HG02852 (cell line): ENCODE data around the gene NFIA.

Experiments
- ATAC-seq: cut with Tn5 transposase; IDR thresholded peaks from one replicate; pipeline ENCODE4 v1.9.1; 2021; ENCODE audit warnings: mild to moderate bottlenecking, moderate library complexity; ENCODE audit not compliant: unreplicated experiment

Gene NFIA

DNA sequence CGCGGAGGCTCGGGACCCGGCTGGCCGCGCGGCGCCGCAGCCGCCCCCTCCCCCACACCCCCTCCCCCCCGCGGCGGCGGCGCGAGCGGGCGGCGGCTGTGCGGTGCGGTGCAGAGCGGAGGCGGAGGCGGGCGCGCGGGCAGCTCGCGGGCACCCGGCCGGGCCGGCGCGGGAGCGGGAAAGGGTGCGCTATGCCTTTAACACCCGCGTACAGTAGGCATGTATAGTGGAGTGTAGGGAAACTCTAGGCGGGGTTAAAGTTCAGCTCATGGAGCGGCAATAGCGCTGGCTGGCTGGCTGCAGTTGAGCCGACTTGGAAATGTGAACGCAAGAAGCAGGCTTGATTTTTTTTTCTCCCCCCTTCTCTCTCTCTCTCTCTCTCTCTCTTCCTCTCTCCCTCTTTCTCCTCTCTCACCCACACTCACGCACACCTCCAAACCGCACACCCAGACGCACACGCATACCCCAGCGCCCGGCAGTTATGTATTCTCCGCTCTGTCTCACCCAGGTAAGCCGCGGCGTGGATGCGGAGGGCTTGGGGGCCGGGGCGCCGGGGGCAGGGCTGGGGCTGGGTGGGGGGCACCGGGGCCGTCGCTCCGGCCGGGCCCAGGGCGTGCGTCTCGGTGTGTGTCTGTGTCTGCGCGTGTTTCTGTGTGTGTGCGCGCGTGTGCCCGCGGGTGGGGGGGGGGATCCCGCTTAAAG, at the start of gene NFIA:
Gene NFIA, plus strand, starts transcription at position 251 of the 702 bp plus-strand sequence.
- no peak for ATAC-seq

DNA sequence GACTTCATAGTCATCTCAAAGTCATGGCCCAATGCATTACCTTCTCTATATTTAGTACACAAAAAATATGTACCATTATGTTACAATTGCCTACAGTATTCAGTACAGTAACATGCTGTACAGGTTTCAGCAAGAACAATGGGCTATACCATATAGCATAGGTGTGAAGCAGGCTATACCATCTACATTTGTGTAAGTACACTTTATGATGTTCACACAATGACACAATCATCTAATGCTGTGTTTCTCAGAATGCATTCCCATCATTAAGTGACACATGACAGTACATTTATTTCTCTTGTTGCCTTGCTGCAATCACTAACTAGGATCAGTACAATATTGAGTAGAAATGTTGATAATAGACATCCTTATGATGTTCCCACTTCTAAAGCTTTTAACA, 46.5 kb upstream of the NFIA start:
- ATAC-seq: no peak

DNA sequence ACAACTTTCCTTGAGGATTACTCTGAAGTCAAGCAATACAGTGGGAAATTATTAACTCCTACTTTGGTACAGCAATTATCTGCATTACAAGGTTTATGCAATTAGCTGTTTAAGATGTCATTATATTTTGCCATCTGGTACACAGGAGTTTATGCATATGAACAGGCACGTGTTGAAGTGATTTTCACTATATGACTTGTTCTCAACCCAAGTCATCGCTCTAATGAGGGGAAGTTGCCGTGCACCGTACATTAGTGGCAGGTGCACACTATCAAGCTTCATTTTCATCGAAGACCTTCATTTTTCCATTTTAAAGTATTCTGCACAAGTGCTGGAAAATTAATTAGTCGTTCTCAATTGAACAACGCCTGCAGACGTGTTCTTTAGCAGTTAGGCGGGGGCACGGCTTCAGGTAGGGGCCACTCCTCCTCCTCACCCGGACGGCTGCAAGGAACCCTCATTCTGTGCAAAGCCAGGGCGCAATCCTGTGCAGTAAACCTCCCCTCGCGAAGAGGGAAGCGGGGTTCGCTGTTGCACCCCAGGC, 39.8 kb upstream of the NFIA start:
- ATAC-seq: peak; percentile 28

DNA sequence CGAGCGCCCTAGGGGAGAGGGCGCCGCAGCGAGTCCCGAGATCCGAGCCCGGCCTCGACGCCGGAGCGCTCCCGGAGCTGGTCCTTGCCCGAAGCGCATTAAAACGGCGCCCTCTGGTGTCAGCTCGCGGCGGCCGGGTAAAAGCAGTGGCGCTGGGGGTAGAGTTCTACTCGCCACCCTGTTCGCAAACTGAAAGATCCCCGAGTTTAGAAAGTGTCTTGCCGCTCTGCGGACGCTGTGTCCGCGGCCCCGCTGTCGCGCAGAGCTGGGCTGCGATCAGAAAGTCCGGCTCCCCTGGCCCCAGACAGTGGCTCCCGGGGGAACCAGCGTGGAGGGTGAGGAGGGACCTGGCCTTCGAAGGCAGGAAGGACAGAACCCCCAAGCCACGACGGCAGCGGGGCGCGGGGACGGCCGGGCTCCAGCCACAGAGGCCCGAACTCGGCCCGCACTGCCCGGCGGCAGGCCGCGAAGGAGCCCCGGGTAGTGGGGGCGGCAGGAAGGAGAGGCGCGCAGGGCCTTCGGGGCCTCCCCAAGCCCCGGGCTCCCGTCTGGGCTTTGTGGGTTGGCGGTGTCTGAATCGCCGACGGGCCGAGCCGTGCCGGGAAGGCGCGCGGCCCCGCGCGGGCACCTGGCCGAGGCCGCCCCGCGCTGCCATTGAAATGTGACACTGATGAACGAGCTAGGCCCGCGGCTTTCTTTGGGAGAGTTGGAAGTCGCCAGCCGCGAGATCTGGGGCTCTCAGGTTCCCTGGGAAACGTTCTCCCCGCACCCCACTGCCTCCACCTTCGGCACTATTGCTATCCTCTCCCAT, 39.1 kb upstream of the NFIA start:
- peak; percentile 84 for ATAC-seq

DNA sequence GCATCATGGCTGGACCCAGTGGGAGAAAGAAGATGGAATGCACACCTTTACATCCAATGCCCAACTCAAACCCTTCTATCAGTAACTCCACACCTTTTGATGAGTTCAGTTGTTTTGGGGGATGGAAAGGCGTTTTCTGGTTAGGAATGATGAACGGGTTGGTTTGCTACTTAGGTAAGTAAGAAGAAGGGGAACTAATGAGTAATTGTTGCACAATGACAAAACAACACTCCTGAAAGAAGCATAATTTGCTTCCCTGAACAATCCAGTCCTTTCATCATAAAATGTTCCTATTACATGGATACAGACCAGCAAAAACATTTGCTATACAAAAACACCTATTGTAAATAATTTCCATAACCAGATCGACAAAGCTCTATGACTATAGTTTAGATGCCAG, 35.9 kb upstream of the NFIA start:
- no peak for ATAC-seq

DNA sequence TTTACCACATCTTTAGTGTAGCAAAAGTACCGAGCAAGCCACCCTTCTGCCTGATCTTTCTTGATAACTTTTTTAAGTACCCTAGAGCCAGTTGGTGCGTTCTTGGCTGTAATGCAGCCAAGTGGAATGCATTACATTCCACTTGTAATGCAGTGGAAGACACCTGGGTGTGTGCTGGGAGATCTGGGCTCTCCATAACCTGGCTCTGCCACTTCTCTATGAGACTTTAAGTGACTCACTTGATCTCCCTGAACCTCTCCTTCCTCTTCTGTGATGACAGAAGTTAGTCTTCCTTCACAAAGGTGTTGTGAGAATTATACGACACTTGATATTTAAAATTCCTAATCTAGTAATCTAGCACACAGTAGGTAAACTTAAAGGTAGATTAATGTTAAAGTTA, 35.3 kb upstream of the NFIA start:
- ATAC-seq: no peak

DNA sequence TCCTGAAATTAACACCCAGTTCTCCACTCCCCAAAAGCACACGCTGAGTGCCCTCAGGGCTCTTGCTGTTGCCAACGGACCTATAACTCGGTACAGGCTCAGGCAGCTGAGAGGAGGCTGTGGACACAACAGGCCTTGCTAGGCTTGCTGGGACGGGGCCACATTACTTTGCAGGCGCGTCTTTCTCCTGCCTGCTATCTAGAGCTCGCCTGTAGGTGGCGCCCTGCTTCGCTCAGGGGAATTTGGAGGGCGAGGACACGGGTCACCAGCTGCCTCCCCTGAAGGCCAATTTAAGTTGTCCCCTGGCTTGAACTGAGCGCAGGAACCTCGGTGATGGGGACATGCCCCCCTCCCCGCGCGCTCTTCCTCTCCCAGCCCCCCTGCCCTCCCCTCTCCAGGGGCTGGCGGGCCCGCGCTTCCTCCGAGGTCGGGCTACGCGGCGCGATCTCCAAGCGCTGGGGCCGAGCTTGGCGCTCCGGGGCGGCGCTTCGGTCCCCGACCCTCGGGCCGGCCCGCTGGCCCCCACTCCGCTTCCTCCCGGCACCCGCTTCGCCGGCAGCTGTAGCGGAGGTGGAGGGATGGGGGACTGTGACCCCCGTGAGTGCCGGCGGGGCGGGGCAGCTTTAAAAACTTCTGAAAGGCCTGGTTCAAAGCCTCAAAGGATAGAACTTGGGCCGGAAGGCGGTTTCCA, 32.4 kb upstream of the NFIA start:
- peak; percentile 65 for ATAC-seq

DNA sequence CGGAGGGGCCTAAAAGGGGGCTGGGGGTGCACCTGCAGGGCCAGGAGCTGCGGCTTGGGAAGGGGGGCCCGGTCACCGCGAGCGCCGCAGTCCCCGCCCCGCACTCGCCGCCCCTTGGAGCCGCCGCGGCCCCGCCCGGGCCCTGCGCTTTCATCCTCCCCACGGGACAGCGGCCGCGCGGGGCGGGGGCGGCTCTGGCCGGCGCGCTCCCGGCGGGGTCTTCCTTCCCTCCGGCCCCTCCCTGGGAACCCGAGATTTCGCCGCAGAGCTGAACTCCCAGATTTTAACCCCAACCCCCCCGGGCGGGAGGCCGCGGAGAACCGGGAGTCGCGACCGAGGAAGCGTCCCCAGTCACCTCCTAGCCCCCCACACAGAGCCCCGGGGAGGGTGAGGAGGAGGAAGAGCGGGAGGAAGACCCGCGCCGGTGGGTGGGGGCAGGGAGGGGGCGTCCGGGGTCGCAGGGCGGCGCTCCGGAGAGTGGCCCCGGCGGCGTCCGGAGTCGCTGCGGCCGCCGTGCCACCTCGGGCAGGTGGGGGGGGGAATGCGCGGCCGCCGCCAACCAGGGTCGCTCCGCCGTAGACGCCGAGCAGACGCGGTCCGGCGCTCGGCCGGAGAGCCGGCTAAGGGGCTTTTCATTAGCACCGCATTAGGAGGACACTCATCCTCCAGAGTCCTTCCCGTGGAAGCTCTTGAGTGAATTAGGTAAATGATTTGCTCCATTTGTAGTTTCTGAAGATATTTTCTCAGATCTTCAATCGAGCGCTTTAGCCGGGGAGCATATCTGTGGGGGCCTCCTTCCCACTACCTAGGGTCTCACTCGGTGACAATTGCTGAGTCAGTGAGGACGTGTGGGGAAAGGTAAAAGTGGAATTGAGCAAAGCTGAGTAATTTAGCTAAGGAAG, 31.6 kb upstream of the NFIA start:
- ATAC-seq: peak; percentile 21

DNA sequence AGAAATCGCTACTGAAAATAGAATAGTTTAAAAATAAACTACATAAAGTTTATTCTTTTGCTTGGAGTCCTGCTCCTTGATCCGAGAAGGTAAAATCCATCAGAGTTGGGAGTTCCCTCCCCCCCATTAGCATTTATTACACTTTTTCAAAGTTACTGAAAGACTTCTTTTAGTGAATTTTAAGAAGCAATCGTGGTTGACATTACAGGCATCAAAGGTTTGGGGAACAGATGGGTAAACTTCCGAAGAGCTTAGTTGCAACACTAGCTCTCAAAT, 31.0 kb upstream of the NFIA start:
- no peak for ATAC-seq

DNA sequence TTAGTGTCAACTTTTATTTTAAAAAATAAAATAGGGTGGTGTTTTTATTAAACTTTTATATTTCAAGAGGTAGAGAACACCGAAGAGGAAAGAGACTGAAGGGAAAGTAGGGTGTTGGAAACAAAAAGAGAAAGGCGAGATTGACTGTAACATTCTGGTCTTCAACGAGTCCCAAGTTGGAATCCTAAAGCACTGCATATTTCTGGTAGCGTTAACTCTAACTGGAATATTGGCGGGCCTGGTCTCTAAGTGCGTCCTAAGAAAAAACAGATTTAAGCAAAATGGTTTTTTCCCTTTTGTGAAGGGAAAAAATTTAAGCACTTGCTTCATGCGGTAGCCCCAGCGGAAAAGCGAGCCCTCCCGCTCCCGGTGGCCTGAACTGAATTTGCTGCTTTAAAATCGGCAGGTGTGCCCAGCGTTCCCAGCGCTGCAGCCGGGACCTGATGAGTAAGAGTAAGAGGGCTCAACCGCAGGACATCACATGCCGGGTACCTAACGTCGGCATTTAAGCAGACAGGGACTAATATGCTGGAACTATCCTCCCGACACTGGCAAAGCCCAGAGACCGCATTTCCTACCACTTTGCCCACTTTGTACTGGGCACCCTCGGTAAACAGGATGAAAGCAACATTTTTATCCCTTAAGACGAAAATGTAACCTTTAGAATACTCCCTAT, 30.5 kb upstream of the NFIA start:
- ATAC-seq: no peak

DNA sequence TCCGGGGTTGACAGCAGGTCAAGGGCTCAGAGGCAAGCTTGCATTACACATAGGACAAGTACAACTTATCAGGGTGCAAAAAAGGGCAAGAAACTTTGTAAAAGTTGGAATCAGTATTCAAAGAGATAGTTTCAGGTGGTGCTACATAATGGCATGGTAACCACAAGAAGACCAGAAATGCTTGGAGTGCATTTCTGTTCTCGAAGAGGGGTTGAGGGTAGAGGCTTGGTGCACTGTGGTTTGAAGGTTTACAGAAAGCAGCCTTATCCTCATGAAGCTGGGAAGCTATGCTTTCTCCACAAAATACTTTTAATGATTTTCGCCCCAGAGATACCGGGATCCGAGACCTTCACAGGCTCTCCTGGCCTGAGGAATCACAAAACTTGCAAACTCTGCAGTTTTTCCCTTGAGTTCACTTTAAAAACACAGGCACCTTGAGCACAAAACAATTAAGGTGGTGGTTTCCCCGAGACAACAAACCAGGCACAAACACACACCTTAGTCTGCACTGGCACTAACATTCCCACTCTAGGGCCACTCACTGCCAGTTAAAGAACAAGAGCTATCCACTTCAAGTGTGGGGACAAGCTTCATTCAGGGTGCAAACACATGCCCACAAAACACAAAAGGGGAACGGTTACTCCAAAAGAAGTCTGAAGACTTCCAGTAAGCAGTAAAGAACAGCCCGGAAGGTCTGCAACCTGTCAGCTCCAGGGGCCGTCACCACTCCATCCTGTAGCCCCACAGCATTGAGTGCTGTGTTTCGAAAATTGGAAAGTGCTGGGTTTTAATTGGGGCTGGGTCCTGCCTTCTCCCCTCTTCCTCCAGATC, 29.8 kb upstream of the NFIA start:
- ATAC-seq: no peak

DNA sequence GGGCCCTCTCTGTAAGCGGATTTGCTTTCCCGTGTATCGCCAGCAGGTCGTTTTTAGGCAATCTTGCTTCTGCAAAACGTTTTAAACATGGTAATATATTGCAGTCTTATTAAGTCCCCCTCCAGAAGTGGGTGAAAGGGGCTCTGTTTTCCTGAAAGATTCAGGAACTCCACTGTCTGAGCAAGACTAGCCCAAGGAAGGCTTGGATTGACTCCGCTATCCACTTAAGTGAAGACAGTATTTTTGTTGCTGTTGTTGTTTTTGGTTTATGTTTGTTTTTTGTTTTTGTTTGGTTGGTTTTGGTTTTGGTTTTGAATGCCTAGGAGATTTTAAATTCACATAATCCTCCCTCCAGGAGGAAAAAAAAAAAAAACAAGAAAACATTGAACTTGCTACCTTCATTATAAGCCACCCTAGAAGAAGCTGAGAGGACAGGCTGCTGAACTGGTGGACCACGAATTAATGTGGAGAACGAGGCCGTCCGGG, 29.1 kb upstream of the NFIA start:
- no peak for ATAC-seq

DNA sequence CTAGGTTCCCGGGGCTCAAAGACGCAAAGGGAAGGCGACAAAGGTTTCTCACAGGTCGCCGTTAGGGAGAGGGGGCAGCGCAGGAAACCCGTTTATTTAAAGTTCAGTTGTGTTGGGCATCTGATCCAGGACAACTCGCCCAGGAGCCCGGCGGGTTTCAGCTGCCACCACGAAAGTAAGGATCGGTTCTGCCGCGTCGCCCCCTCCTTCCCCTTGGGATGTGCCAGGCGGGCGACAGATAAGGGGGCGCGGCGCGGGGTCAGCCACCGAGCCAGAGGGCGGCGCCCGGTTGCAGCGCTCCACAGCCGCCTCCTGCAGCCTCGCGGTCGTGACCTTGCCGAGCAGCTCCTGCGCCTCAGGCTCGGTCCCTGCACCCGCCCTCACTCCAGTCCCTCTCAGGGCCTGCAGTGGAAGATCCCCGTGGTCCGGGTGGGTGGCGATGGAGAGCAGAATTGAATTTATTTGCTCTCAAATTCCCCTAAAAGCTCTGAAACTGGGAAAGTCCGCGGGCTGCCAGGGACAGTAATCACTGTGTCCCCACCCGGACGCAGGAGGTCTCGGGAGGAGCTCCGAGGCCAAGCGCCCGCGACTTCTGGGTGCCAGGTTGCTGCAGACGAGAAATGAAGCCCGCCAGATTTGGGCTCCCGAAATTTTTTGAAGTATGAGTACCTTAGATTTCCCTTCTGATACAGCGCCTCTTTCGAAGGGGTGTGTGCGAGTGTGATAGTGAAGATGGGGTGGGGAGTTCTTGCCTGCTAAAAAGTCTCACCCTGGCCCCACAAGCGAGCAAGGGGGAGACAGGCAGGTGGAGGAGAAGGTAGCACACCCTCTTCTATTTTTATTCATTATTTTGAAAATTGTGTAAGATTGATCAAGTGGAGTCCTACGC, 28.4 kb upstream of the NFIA start:
- no peak for ATAC-seq

DNA sequence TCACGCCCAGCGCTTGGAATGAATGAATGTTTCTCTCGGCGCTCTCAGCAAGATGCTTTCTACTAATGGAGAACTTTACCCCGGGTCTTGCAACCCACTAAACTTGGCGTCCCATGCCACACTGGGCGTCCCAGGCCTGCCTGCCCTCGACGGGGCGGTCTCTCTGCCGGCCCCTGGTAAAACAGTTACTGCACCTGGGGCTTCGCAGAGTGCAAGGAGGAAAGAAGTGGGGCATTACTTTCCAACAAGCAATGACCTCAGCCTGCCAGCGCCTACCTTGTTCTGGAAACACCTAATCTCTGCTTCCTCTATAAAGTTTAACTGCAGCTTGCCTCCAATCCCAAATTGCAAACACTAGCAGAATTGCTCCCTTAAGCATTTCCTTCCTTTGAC, 27.8 kb upstream of the NFIA start:
- ATAC-seq: no peak

DNA sequence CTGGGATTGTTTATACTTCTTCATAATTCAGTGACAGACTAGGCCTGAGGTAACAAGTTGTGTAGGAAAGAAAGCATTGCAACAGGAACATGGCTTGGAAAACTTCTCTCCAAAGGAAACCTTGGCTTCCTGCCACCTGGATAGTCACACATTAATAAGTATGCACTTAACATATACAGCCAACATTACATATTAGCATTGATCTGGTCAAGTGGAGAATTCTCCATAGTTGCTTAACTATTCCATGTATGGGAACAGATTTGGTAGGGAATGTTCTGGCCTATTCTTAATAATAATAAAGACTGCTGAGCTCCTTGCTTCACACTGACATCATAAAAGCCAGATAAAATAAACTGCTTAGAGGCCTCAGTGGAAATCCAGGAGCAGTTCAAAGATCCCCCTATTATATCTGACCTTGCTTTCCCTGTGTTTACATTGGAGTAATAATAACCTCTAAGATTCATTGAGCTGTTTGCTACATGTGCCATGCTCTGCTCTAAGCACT, 27.2 kb upstream of the NFIA start:
- ATAC-seq: no peak

DNA sequence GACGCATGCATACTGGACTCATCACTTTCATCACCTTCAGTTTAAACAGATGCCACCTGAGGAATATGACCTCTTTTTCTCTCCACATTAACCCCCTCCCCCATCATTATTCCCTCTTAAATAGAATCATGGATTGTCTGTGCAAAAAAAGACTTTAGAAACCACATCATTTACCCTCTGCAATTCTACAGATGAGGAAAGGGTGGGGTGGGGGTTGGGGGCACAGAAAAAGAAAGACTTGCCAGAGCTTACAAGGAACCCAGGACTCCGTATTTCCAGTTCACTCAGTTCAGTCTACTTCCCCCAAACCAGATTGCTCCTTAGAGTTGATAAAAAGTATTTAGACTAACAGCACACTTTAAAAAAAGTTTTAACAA, 26.2 kb upstream of the NFIA start:
- ATAC-seq: no peak

DNA sequence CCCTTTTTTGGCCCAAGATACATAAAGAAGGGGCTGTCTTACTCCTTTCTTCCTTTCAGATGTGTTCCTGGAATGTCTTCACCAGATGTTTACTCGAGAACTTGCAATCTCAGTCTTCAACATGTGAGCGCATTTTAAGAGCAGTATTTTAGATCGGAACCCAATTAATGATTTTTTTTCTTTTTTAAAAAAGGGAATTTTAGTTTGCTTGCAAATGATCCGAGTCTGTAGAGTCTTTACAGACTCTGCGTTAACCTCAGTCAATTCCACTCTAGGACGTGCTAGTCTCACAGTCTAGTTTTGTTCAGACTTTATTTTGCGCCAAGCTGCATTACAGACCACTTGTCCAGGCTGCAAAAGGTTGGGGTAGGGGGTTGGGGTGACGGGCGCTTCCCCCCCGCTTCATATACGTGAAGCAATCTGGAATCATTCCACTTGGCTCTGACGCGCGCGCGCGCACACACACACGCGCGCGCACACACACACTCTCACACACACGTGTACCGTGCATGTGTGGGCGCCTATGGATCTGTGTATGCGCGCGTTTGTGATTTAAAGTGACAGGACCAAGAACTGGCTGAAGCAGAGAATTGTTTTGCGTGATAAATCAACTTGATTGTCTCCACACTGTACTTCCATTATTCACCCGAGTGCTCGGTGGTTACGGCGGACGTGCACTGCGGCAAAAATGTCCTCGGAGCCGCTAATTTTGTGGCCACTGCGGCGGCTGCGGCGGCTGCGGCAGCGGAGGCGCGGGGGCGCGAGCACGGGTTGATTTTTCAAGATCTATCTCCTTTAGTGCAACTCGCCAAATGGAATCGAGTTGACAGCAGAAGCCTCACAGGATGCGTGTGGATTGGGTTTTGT, 25.6 kb upstream of the NFIA start:
- no peak for ATAC-seq
